ENCODE measurements around the gene ALDH1B1.

GRCh38 chr9:38352530-38353328 is 39.8 kb upstream of the ALDH1B1 start:
- no peak for TF ChIP-seq CTCF (conservative IDR thresholded peaks at IDR 0.05 in 1 of 2, IDR thresholded peaks at IDR 0.05 in 1 of 2; ENCODE audit: low read depth in 1 of 2, low read length in 2 of 2)
- TF ChIP-seq EZH2 (IDR thresholded peaks at IDR 0.05; ENCODE audit: low read length, missing control alignments): no peak

Measured in fibroblast of lung (primary cell).